Measurements from ENCODE around the gene NAV2. TPM values are rescaled to one million over a fixed set of nuclear protein-coding genes. Genes with fewer than 3 reads are reported as not detected.

Gene NAV2
- total and polyA plus RNA-seq, 5 donors = 4.4 to 12.9 (median 8.6) TPM

- Histone ChIP-seq H3K27me3 (ENCODE audit: control insufficient read depth, insufficient read depth) (no peaks in the 10 kb centered on the region), H3K4me1 (ENCODE audit: control insufficient read depth, insufficient read depth, low read length) (peaks cover 9% of the 10 kb centered on the region), H3K4me3 (ENCODE audit: low read length) (no peak overlapping the region), H3K27ac (ENCODE audit: low read length) (no peak overlapping the region), H3K9me3 (ENCODE audit: control insufficient read depth, low read length) (no peaks in the 10 kb centered on the region)
- DNase-seq = no peak
- no peak for ATAC-seq
- WGBS = 60% methylated on average over 1 of the region's 1 CpG
- intact Hi-C loops (cut with DNase I) = loop anchor here in 2 of 4 donors (10.0 kb wide), 1 partner anchor 143 kb away; no protein-coding TSS in a partner anchor
Observed at GRCh38 chr11:19718051-19718450, 5.4 kb downstream of the NAV2 start.

GRCh38 chr11:19718951-19719350 lies 6.3 kb downstream of the NAV2 start:
- Histone ChIP-seq H3K4me3 (ENCODE audit: low read length) (no peak overlapping the region), H3K27ac (ENCODE audit: low read length) (no peak overlapping the region), H3K27me3 (ENCODE audit: control insufficient read depth, insufficient read depth) (no peaks in the 10 kb centered on the region), H3K4me1 (ENCODE audit: control insufficient read depth, insufficient read depth, low read length) (peaks cover 12% of the 10 kb centered on the region), H3K9me3 (ENCODE audit: control insufficient read depth, low read length) (no peaks in the 10 kb centered on the region)
- no peak for ATAC-seq
- DNase-seq = no peak
- 70% methylated on average over 4 of the region's 4 CpGs for WGBS
- intact Hi-C loops (cut with DNase I) = loop anchor here in 2 of 4 donors (10.0 kb wide), 1 partner anchor 144 kb away; no protein-coding TSS in a partner anchor

- H3K4me1 ChIP-seq (ENCODE audit: control insufficient read depth, insufficient read depth, low read length) = peaks cover 10% of the 10 kb centered on the region
- intact Hi-C loops (cut with DNase I) = loop anchor here in 2 of 4 donors (10.0 kb wide), 1 partner anchor 145 kb away; no protein-coding TSS in a partner anchor
- H3K4me3 ChIP-seq (ENCODE audit: low read length) = no peak overlapping the region
- H3K27me3 ChIP-seq (ENCODE audit: control insufficient read depth, insufficient read depth) = no peaks in the 10 kb centered on the region
- no peaks in the 10 kb centered on the region for H3K9me3 ChIP-seq (ENCODE audit: control insufficient read depth, low read length)
- WGBS = 94% methylated on average over 1 of the region's 1 CpG
- H3K27ac ChIP-seq (ENCODE audit: low read length) = no peak overlapping the region
- DNase-seq (no peak), ATAC-seq (no peak)
Observed at GRCh38 chr11:19719960-19720359, 7.3 kb downstream of the NAV2 start.

- no peak for ATAC-seq
- intact Hi-C loops (cut with DNase I) = no loop called here
- WGBS = 75% methylated on average over 2 of the region's 2 CpGs
- Histone ChIP-seq H3K27ac (ENCODE audit: low read length) (no peak overlapping the region), H3K4me3 (ENCODE audit: low read length) (no peak overlapping the region), H3K9me3 (ENCODE audit: control insufficient read depth, low read length) (no peaks in the 10 kb centered on the region), H3K4me1 (ENCODE audit: control insufficient read depth, insufficient read depth, low read length) (peaks cover 3% of the 10 kb centered on the region), H3K27me3 (ENCODE audit: control insufficient read depth, insufficient read depth) (no peaks in the 10 kb centered on the region)
- DNase-seq = no peak
Observed at GRCh38 chr11:19721176-19721575, 8.5 kb downstream of the NAV2 start.

GRCh38 chr11:19722702-19723101 lies 10.1 kb downstream of the NAV2 start:
- Histone ChIP-seq H3K27me3 (ENCODE audit: control insufficient read depth, insufficient read depth) (no peaks in the 10 kb centered on the region), H3K4me1 (ENCODE audit: control insufficient read depth, insufficient read depth, low read length) (peaks cover 7% of the 10 kb centered on the region), H3K9me3 (ENCODE audit: control insufficient read depth, low read length) (no peaks in the 10 kb centered on the region), H3K4me3 (ENCODE audit: low read length) (no peak overlapping the region), H3K27ac (ENCODE audit: low read length) (peak overlapping the region; percentile 2)
- ATAC-seq = no peak
- 84% methylated on average over 5 of the region's 5 CpGs for WGBS
- DNase-seq = no peak
- intact Hi-C loops (cut with DNase I) = no loop called here

- DNase-seq = peak in 2 of 3 donors; percentile 56 to 65
- Histone ChIP-seq H3K27ac (ENCODE audit: low read length) (no peak overlapping the region), H3K4me1 (ENCODE audit: control insufficient read depth, insufficient read depth, low read length) (peaks cover 10% of the 10 kb centered on the region), H3K4me3 (ENCODE audit: low read length) (no peak overlapping the region), H3K27me3 (ENCODE audit: control insufficient read depth, insufficient read depth) (no peaks in the 10 kb centered on the region), H3K9me3 (ENCODE audit: control insufficient read depth, low read length) (no peaks in the 10 kb centered on the region)
- WGBS = 39% methylated on average over 5 of the region's 5 CpGs
- intact Hi-C loops (cut with DNase I) = no loop called here
- ATAC-seq = peak; percentile 13 to 36
Observed at GRCh38 chr11:19723572-19724342, 11.1 kb downstream of the NAV2 start.

- Histone ChIP-seq H3K9me3 (ENCODE audit: control insufficient read depth, low read length) (no peaks in the 10 kb centered on the region), H3K27ac (ENCODE audit: low read length) (no peak overlapping the region), H3K4me3 (ENCODE audit: low read length) (no peak overlapping the region), H3K4me1 (ENCODE audit: control insufficient read depth, insufficient read depth, low read length) (peaks cover 10% of the 10 kb centered on the region), H3K27me3 (ENCODE audit: control insufficient read depth, insufficient read depth) (no peaks in the 10 kb centered on the region)
- ATAC-seq (no peak), DNase-seq (no peak)
- 83% methylated on average over 2 of the region's 2 CpGs for WGBS
- intact Hi-C loops (cut with DNase I) = no loop called here
Observed at GRCh38 chr11:19724765-19725164, 12.1 kb downstream of the NAV2 start.

GRCh38 chr11:19725379-19726079 lies 12.9 kb downstream of the NAV2 start:
- 66% methylated on average over 12 of the region's 12 CpGs for WGBS
- H3K27ac ChIP-seq (ENCODE audit: low read length) = no peak overlapping the region
- H3K4me3 ChIP-seq (ENCODE audit: low read length) = no peak overlapping the region
- peaks cover 10% of the 10 kb centered on the region for H3K4me1 ChIP-seq (ENCODE audit: control insufficient read depth, insufficient read depth, low read length)
- DNase-seq = no peak
- no peaks in the 10 kb centered on the region for H3K27me3 ChIP-seq (ENCODE audit: control insufficient read depth, insufficient read depth)
- H3K9me3 ChIP-seq (ENCODE audit: control insufficient read depth, low read length) = no peaks in the 10 kb centered on the region
- peak in 1 of 2 donors; percentile 34 for ATAC-seq
- intact Hi-C loops (cut with DNase I) = no loop called here

- H3K4me3 ChIP-seq (ENCODE audit: low read length) = no peak overlapping the region
- intact Hi-C loops (cut with DNase I) = no loop called here
- H3K27me3 ChIP-seq (ENCODE audit: control insufficient read depth, insufficient read depth) = no peaks in the 10 kb centered on the region
- H3K27ac ChIP-seq (ENCODE audit: low read length) = no peak overlapping the region
- H3K4me1 ChIP-seq (ENCODE audit: control insufficient read depth, insufficient read depth, low read length) = peaks cover 10% of the 10 kb centered on the region
- no peak for DNase-seq
- peak in 1 of 2 donors; percentile 30 for ATAC-seq
- 84% methylated on average over 1 of the region's 1 CpG for WGBS
- no peaks in the 10 kb centered on the region for H3K9me3 ChIP-seq (ENCODE audit: control insufficient read depth, low read length)
Observed at GRCh38 chr11:19727246-19727645, 14.6 kb downstream of the NAV2 start.

- intact Hi-C loops (cut with DNase I) = no loop called here
- Histone ChIP-seq H3K27ac (ENCODE audit: low read length) (no peak overlapping the region), H3K9me3 (ENCODE audit: control insufficient read depth, low read length) (no peaks in the 10 kb centered on the region), H3K4me1 (ENCODE audit: control insufficient read depth, insufficient read depth, low read length) (peaks cover 10% of the 10 kb centered on the region), H3K4me3 (ENCODE audit: low read length) (no peak overlapping the region), H3K27me3 (ENCODE audit: control insufficient read depth, insufficient read depth) (no peaks in the 10 kb centered on the region)
- WGBS = 75% methylated on average over 4 of the region's 4 CpGs
- ATAC-seq = peak; percentile 27 to 38
- no peak for DNase-seq
Observed at GRCh38 chr11:19728436-19728835, 15.8 kb downstream of the NAV2 start.

- Histone ChIP-seq H3K27ac (ENCODE audit: low read length) (no peak overlapping the region), H3K27me3 (ENCODE audit: control insufficient read depth, insufficient read depth) (no peaks in the 10 kb centered on the region), H3K4me3 (ENCODE audit: low read length) (no peak overlapping the region), H3K4me1 (ENCODE audit: control insufficient read depth, insufficient read depth, low read length) (peaks cover 7% of the 10 kb centered on the region), H3K9me3 (ENCODE audit: control insufficient read depth, low read length) (no peaks in the 10 kb centered on the region)
- DNase-seq (no peak), ATAC-seq (no peak)
- 89% methylated on average over 2 of the region's 2 CpGs for WGBS
- intact Hi-C loops (cut with DNase I) = no loop called here
Observed at GRCh38 chr11:19729141-19729540, 16.5 kb downstream of the NAV2 start.
